ENCODE results near the gene CBR3.

GRCh38 chr21:36126208-36126565, 8.7 kb upstream of the CBR3 start:
- no peak for TF ChIP-seq CTCF (conservative IDR thresholded peaks at IDR 0.05)
- TF ChIP-seq ZFX (IDR thresholded peaks at IDR 0.05): no peak
